Activated B cell treated with CpG ODN at 0.5 μM for 24 hours (primary cell): ENCODE measurements around the gene MEIKIN. TPM values are rescaled to one million over a fixed set of nuclear protein-coding genes. Genes with fewer than 3 reads are reported as not detected.

Experiments
- ATAC-seq: fragments of 200-7000 bp; cut with Tn5 transposase; one replicate; pipeline ENCODE4 v1.10.0; 2021; ENCODE audit warnings: low read depth, mild to moderate bottlenecking, moderate library complexity
- CTCF ChIA-PET: fragments of 350-600 bp; sonication (Branson Sonifier 250); formaldehyde crosslinking; loops from one replicate; lab custom pipeline; 2021; ENCODE audit warnings: antibody characterized with exemption; lab: Charles Lee
- POLR2A ChIA-PET: fragments of 350-600 bp; sonication (Branson Sonifier 250); formaldehyde crosslinking; loops from one replicate; lab custom pipeline; 2021; ENCODE audit warnings: antibody characterized with exemption; lab: Charles Lee
- DNase-seq: peaks from one replicate; pipeline ENCODE4 v3.0.0; 2022
- H3K27ac Mint-ChIP-seq: one replicate; pipeline ENCODE4 v1.8.0; 2020; ENCODE audit warnings: mixed read lengths
- H3K27me3 Mint-ChIP-seq: one replicate; pipeline ENCODE4 v1.8.0; 2021; ENCODE audit warnings: mixed read lengths
- H3K36me3 Mint-ChIP-seq: one replicate; pipeline ENCODE4 v1.8.0; 2021; ENCODE audit warnings: low read depth, mixed read lengths
- H3K4me1 Mint-ChIP-seq: one replicate; pipeline ENCODE4 v1.8.0; 2021; ENCODE audit warnings: mixed read lengths
- H3K4me3 Mint-ChIP-seq: one replicate; pipeline ENCODE4 v1.8.0; 2020; ENCODE audit warnings: mild to moderate bottlenecking, mixed read lengths
- H3K9me3 Mint-ChIP-seq: one replicate; pipeline ENCODE4 v1.8.0; 2020; ENCODE audit warnings: mixed read lengths
- CTCF ChIP-seq: fragments of 200-600 bp; IDR thresholded peaks from one replicate; pipeline ENCODE4 v1.8.0; 2022; ENCODE audit warnings: antibody characterized with exemption, mild to moderate bottlenecking
- intact Hi-C: fragments of 100-400 bp; cut with micrococcal nuclease; formaldehyde crosslinking; loops from one replicate; pipeline ENCODE4 v1.15.1; 2024
- total RNA-seq: library from RNA; stranded (reverse); gene quantifications from 2 replicates; pipeline ENCODE4 v1.2.3, GENCODE V29; 2022

Gene MEIKIN
- total RNA-seq, 1 donor from 2014 or later = not detected

DNA sequence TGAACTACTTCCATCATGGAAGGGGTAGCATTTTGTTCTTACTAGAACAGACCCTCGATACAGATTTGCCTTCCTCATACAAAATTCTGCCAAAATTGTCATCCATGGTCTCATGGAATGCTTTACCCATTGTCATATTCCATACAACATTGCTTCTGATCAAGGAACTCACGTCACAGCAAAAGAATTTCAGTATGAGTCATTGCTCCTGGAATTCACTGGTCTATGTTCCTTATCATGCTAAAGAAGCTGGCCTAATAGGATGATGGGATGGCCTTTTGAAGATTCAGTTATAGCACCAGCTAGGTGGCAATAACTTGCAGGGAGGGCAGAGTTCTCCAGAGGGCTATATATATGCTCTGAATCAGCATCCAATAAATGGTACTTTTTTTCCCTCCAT is 130.5 kb downstream of the MEIKIN start:
- no peaks in the 10 kb centered on the region for H3K9me3 Mint-ChIP-seq
- ATAC-seq (no peak), DNase-seq (no peak)
- H3K27ac Mint-ChIP-seq = no peak overlapping the region
- intact Hi-C loops = no loop called here
- H3K4me1 Mint-ChIP-seq = peaks cover 21% of the 10 kb centered on the region
- CTCF ChIA-PET = no interaction called here
- no peak for TF ChIP-seq CTCF
- H3K36me3 Mint-ChIP-seq = no peaks in the 10 kb centered on the region
- no peaks in the 10 kb centered on the region for H3K27me3 Mint-ChIP-seq
- H3K4me3 Mint-ChIP-seq = no peak overlapping the region
- POLR2A ChIA-PET = no interaction called here

GRCh38 chr5:131812371-131813160 is 132.9 kb downstream of the MEIKIN start:
- Mint-ChIP-seq H3K9me3 (no peaks in the 10 kb centered on the region), H3K27ac (no peak overlapping the region), H3K36me3 (no peaks in the 10 kb centered on the region), H3K27me3 (peaks cover under 1% of the 10 kb centered on the region), H3K4me1 (peaks cover 7% of the 10 kb centered on the region), H3K4me3 (no peak overlapping the region)
- POLR2A ChIA-PET = interaction anchor here (1.1 kb wide), 1 partner anchor 15 kb away, joined by 3 read pairs; the partner anchor contains the start of gene FNIP1
- no peak for ATAC-seq
- intact Hi-C loops = no loop called here
- no peak for DNase-seq
- CTCF ChIA-PET = no interaction called here
- TF ChIP-seq CTCF = no peak

- ATAC-seq (peak; percentile 28), DNase-seq (no peak)
- Mint-ChIP-seq H3K4me3 (no peak overlapping the region), H3K27me3 (peaks cover 4% of the 10 kb centered on the region), H3K27ac (no peak overlapping the region), H3K4me1 (peaks cover 6% of the 10 kb centered on the region), H3K36me3 (no peaks in the 10 kb centered on the region), H3K9me3 (no peaks in the 10 kb centered on the region)
- CTCF ChIA-PET = interaction anchor here (0.8 to 1.8 kb wide), 3 partner anchors 195 to 221 kb away, joined by 4 to 9 read pairs (median 5); no protein-coding TSS in a partner anchor
- TF ChIP-seq CTCF = no peak
- intact Hi-C loops = loop anchor here (1.0 kb wide), 1 partner anchor 197 kb away; no protein-coding TSS in a partner anchor
- POLR2A ChIA-PET = interaction anchor here (1.2 to 2.1 kb wide), 2 partner anchors 13 to 175 kb away, joined by 3 to 9 read pairs; partner anchors contain the start of gene FNIP1
These were observed 134.8 kb downstream of the MEIKIN start for GRCh38 chr5:131810510-131811249.

GRCh38 chr5:131796793-131797693 is 148.4 kb downstream of the MEIKIN start, which contains the start of gene FNIP1:
FNIP1 (minus strand) TSS chr5:131797017; CDS start chr5:131796921, 96 bp downstream.
- intact Hi-C loops = loop anchor here (1.0 to 10.0 kb wide), 8 partner anchors 52 to 1258 kb away; partner anchors contain the start of genes CDC42SE2, HSPA4, LYRM7 and RAD50
- no peak for TF ChIP-seq CTCF
- ChIA-PET CTCF (interaction anchor here (3.0 kb wide), 1 partner anchor 207 kb away, joined by 11 read pairs; no protein-coding TSS in a partner anchor), POLR2A (interaction anchor here (0.6 to 1.9 kb wide), 14 partner anchors 8 to 223 kb away, joined by 3 to 20 read pairs (median 4); no protein-coding TSS in a partner anchor)
- H3K27ac Mint-ChIP-seq = peak within 1 kb of the TSS; percentile 91
- peak within 1 kb of the TSS; percentile 97 for H3K4me3 Mint-ChIP-seq
- H3K4me1 Mint-ChIP-seq = peaks cover 33% of the 10 kb centered on the region
- no peaks in the 10 kb centered on the region for H3K9me3 Mint-ChIP-seq
- peak; percentile 99 for DNase-seq
- no peaks in the 10 kb centered on the region for H3K27me3 Mint-ChIP-seq
- H3K36me3 Mint-ChIP-seq = peaks cover 23% of the 10 kb centered on the region
- ATAC-seq = peak; percentile 94
